ENCODE data around the gene KCNJ16.
"Not testable (repeated sequence)": the region's sequence is repeated elsewhere in the genome, so short reads cannot be mapped to it uniquely, and the experiment has no call there.

Gene KCNJ16

DNA sequence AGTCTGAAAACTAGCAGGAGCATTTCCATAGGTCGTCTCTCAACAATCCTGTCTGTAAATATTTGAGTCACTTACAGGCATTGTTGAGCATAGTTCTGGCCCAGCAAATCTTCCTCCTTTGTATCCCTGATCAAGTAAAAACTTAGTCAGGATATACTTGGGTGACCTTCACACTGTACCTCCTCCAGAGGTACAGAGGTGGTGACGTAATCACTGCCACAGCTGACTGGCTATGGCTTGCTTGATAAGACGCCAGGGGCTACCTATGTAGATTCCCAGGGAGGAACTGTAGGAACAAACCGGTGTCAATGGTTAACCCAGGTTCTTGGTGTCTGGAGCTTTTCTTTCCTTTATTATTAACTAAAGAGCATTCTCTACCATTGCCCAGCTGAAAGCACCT lies at the start of gene KCNJ16:
Gene KCNJ16, plus strand, starts transcription at position 270 of the 400 bp plus-strand sequence. CDS start 56,863 bp downstream, outside the sequence.
- no peak for DNase-seq (ENCODE audit: low read depth)

DNA sequence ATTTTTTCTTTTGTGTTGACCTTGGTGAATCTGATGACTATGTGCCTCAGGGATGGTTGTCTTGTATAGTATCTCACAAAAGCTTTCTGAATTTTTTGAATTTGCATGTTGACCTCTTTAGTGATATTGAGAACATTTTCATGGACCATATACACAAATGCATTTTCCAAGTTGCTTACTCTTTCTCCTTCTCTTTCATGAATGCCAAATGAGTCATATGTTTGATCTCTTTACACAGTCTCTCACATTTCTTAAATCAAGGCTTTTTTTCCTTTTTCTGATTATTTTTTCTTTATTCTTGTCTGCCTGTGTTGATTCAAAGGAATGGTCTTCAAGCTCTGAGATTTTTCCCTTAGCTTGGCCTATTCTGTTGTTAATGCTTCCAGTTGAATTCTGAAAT lies 46.6 kb upstream of the KCNJ16 start:
- DNase-seq (ENCODE audit: low read depth) = no peak

DNA sequence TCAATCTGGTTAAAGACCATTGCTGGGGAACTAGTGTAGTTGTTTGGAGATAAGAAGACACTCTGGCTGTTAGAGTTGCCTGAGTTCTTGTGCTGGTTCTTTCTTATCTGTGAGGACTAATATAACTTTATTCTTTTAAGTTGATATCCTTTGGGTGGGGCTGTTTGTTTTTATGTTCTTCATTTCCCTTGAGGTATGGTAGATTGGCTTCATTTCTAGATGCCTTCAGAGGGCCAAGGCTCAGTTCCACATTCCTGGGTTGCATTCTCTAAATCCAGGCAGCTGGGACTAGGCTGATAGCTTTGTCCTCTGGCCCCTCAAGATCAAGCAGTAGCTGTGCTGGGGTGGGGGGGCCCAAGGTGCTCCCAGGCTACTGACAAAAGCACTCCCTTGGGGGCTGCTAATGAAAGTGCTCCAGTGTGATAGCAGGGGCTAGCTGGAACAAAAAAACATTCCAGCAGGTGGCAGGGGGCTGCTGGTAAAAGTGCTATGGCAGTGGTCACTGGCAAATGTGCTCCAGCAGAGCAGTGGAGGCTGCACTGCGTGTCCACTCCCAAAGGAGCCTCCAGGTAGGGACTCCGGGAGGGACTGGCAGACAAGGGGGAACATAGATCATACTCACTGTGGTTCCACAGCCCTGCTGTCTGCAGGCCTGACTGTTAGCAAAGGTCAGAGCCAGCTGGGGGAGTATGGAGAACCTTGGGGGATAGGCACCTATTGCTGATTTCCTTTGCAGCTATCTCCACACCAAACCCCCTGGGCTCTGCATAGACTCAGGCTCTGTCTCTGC lies 45.9 kb upstream of the KCNJ16 start:
- DNase-seq (ENCODE audit: low read depth) = no peak

DNA sequence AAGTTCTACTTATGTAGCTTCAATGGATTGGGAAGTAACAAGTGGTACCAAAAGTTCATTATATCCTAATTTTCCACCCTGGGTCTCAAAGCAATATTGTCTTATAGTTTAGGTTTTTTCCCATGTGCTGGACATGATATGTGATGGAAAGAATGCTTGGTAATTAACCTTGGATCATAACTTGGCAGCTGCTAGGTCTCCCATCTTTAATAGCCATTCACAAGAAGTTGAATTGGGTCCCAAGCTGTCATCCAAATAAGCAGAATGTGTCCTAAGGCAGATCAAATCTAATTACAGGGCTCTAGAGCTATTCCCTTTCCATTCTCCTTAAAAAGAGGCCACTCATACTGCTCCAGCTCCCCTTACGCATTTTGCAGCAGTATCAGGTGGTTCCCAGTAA lies 44.7 kb upstream of the KCNJ16 start:
- DNase-seq (ENCODE audit: low read depth) = no peak

DNA sequence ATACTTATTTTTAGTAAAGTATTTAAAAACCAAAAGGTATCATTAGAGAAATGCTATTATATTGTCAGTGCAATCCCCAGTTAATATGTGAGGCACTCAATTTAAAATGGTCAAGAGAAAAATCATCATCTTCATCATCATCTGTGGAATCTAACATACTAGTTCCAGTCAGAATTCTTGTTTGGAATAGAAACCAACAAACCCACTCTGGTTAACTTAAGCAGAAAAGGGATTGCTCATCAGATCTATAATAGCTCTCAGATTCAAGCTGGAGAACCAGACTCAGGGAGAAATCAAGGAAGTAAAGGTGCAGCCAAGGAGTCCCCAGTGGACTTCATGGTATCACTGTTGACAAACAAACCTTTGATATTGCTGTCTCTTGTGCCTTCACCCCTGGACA lies 43.7 kb upstream of the KCNJ16 start:
- no peak for DNase-seq (ENCODE audit: low read depth)

DNA sequence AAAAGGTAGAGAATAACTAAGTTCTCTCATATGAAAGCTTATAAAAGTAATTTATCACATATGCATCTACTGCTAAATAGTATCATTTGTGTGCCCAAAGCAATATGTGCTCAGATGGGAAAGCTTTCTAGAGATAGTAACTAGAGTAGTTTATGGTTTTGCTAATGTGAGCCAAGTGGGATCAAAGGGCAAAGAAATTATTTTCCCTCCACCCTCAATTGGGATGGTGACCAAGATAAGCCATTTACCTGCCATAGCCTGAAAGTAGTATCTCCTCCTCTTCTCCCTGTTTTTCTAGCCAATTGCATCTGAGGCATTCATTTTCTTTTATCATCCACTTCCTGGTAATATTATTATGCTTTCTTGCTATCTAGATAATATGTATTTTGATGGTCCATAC lies 41.9 kb upstream of the KCNJ16 start:
- no peak for DNase-seq (ENCODE audit: low read depth)

DNA sequence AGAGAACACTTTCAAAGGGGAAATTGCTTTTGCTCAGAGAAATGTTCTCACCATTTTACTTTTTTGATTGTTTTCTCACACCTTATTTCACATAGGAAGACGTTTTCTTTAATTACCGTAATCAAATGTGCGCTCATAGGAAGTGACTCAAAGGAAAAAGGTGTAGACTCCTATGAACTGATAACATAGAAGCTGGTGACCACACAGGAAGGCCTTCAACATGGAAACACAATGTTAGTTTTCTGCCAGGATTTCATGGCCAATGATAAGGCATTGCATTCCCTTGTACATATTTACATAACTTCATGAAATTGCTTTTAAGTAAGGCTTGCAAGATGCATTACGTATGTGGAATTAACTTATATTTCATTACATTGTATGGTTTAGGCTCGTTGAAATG lies 40.9 kb upstream of the KCNJ16 start:
- DNase-seq (ENCODE audit: low read depth) = no peak

DNA sequence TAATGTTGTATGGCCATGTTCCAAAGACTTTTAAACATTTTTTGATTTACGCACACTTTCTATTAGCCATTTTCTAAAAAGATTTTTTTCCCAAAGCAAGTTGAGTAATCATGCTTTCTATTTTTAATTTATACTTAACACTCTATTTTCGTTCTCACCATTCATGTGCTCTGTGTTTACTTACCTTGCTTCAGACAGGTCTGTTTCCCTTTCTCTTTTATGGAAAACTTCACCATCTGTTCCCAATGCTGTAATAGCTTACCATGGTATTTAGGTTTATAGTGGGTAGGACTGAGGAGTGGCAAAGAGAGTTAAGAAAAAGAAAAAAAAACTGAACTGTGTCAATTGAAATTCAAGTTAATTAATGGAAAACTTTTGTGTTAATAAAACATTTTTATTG lies 37.5 kb upstream of the KCNJ16 start:
- DNase-seq (ENCODE audit: low read depth) = no peak

DNA sequence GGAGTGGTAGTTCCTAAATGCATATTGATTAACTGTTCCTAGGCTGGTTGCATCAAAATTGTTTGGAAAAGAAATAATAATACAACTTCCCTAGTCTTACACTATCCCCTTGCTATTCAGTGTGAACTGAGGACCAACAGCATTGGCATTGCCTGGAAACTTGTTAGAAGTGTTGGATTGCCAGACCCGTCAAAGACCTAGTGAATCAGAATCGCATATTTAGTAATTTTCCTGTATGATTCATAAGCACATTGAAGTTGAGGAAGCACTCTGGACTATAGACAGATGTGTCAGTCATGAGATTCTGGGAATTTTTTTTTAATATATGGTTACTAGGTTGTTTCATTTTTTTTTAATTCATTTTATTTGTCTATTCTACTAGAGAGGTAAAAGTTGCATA lies 34.7 kb upstream of the KCNJ16 start:
- DNase-seq (ENCODE audit: low read depth) = no peak

DNA sequence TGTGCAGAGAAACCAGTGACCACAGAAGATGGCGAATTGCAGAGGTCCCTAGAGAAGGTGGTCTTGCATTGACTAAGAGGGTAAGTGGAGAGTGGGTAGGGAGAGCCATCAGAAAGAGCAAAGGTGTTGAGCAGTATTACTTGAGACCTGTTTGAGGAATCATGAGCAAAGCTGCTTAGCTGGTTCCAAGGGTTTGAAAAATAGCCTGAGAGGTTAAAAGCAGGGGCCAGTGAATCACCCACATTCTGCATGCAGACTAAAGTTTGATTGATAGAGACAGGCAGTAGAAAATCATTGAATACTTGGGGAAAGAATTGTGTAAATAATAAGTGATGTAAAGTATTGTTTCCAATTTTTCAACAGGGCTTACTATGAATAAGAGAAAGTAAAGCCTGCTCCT lies 34.0 kb upstream of the KCNJ16 start:
- no peak for DNase-seq (ENCODE audit: low read depth)

DNA sequence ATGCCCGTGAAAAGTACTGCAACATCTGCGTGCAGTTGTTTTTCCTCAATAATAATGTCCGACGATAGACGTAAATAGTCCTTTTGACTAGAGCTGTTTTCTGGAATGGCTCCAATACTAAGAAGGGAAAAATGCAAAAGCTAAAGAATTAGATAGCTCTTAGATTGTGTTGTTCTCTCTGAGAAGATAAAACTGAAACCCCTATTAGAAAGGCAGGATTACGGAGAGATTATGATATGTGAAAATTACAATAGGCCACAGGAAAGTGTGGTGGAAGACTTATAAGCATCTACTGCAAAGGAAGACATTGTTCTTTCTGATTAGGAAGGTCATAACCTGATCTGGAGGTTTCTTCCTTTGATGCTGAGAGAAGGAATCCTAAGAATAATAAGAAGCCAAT lies 33.5 kb upstream of the KCNJ16 start:
- no peak for DNase-seq (ENCODE audit: low read depth)

DNA sequence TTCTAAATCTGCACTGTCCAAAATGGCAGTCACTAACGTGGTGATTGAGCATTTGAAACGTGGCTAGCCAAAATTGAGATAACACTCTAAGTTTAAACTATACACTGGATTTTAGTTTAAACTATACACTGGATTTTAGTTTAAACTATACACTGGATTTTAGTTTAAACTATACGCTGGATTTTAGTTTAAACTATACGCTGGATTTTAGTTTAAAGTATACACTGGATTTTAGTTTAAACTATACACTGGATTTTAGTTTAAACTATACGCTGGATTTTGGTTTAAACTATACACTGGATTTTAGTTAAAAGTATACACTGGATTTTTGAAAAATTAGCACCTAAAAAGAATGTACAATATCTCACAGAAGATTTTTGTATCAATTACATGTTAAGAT lies 29.2 kb upstream of the KCNJ16 start:
- DNase-seq (ENCODE audit: low read depth) = not testable (repeated sequence)

DNA sequence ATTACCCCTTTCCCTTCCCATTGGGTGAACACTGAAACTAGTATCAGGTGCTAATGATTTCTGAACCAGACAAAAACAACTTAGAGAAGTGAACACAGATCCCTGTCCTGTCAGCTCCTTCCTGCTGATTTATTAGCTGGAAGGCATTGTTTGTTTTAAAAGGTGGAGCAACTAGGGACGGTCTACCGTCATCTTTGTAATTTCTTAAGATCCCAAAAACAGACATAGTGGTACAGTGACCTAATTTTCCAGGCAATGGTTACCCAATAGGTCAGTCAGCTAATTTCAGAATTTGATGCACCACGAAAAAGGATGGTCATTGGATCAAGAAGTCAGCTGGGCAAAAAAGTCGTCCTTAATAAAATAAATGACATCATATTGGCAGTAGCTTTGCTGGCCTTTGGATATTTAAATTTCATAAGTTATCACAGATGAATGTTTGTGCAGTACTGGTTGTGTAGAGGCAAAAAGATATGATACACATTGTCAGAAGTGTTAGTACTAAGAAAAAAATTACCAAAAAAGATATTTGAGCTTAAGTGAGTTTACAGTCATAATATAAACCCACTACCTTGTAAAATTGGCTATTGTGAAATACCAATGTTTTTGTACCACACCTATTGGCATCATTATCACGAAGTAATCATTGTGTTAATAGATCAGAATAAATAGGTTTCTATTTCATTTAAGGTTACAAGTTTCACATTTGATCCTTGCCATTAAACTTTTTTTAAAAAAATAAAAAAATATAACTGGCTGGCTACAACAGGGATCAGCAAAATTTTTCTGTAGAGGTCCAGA lies 27.2 kb upstream of the KCNJ16 start:
- no peak for DNase-seq (ENCODE audit: low read depth)

DNA sequence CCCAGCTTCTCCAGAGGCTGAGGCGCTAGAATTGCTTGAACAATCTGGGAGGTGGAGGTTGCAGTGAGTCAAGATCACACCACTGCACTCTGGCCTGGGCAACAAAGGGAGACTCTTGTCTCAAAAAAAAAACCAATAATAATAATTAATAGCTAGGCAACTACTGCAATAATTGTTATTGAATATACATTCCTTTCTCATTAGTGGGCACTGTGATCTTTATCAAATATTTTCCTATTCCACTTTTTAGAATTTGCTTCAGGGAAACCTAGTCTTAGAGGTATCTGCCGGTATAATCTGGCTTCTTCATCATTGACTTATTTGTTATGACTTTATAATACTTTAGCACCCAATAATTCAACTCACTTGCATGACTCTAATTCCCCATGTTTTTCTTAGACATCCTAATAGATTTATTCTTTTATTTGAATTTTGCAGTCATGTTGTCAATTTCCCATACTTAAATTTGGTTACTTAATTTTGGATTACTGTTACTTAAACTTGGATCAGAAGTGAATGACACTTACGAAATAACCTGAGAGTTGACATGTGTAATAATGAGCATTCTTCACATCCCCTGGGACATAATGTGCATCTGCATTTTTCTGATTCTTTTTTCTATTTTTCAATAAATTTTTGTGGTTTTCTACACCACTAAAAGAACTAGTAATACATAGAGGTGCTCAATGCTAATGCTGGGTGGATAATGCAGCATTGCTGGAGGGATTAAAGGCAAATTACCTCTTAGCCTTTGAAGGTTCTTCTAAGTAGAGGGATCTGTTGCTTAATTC lies 25.0 kb upstream of the KCNJ16 start:
- no peak for DNase-seq (ENCODE audit: low read depth)

DNA sequence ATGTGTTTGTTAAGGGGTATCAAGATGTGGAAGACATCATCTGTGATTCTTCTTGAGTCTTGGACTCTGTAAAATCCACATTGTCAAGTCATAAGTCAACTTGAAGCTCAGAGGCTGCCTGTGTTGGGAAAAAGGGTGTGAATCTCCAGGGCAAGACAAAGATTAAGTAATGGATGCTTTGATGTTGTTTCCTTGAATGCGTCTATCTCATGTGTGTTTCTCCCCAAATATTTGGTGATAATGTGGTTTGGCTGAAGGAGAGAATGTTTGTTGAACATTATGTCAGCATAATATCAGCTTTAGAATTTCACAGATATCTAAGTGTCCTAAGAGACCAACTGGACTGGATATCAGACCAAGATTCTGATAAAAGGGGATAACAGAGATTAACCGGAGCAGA lies 24.1 kb upstream of the KCNJ16 start:
- DNase-seq (ENCODE audit: low read depth) = no peak

DNA sequence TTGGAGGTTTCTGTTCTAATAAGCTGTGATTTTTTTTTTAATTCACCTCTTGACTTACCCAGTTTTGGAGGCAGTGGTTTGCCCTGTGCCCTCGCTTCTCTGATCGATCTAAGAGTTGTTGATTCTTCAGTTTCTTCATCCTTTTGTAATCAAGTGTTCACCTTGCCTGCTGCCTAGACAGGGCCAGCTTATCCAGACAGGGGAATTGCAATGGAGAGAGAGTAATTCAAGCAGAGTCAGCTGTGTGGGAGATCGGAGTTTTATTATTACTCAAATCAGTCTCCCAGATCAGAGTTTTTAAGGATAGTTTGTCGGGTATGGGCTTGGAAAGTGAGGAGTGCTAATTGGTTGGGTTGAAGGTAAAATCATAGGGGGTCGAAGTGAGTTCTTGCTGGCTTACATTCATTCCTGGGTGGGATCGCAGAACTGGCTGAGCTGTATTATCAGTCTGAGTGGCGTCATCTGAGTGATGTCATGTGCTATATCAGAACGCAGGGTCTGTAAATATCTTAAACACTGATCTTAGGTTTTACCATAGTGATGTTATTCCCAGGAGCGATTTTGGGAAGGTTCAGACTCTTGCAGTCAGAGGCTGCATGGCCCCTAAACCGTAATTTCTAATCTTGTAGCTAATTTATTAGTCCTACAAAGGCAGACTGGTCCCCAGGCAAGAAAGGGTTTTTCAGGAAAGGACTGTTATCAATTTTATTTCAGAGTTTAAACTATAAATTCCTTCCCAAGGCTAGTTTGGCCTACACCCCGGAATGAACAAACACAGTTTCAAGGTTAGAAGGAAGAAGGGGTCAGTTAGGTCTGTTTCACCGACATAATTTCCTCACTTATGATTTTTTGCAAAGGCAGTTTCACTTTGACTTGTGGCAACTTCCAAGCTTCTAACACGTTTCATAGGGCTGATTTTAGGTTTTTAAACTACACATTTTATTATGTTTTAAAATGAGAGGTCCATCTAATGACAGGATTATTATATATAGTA lies 21.5 kb upstream of the KCNJ16 start:
- DNase-seq (ENCODE audit: low read depth) = no peak

DNA sequence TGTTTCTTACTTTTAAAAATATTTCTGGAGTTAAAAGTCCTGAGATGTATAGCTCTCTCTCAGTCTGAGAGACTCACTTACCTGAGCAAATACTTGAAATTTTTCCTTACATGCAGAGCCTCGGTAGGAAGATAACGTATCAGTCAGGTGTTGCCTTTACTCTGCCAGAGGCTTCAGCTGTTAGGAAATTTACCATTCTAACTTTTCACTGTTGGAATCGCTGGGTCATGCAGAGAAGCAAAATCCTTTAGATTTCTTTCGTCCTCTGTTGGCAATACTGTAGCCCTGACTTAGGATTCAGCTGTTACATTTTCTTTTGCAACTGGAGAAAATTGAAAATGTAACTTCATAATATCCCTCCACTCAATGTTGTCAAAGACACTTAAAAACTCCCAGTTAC lies 20.0 kb upstream of the KCNJ16 start:
- no peak for DNase-seq (ENCODE audit: low read depth)

DNA sequence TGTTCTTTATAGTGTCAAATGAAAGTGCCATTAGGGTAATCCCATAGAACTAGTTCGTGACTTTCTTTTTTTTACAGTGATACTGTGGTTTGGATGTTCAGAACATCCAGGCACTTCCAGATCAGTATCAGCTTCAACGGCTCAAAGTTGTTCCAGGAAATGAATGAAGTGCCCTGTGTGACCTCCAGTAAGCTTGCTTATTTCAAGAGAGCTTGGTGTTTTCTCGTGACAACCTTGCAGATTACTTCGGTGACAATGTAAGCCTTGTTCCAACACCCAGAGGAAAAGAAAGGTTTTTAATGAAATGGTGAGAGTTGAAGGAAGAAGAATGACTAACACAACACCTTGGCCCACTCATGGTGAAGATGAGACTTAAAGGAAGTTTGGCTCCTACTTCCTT lies 16.0 kb upstream of the KCNJ16 start:
- no peak for DNase-seq (ENCODE audit: low read depth)

DNA sequence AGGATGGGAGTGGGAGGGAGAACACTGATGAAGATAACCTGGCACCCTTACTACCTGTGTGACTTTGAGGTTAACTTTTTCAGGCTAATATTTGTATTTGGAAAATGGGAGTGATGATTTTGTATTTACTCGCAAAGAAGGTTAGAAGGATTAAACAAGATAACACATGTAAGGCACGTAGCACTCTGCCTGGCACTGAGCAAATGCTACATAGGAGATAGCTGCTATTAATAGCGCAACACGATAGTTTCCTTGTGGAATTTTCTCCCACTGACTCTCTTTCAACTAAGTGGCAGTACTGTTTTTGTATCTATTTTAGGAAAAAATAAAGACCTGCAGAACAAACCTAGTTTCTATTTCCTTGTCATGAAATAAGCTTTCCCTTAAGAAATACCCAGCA lies 15.4 kb upstream of the KCNJ16 start:
- DNase-seq (ENCODE audit: low read depth) = no peak

DNA sequence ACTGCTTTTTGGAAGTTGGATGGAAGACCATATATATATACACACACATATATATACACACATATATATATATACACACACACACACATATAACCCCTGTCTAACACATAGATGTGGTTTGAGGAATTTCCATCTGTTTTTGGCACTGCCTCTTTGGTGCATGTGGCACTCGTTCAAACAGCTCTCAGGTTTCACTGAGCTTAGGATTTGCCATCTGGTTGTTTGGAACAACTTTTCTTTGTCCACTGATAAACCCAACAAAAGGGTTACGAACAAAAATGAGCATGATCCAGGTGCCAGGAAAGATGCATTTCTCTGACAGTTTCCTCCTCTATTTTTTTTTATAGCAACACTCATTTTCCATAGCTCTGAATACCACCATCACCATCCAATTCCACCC lies 14.6 kb upstream of the KCNJ16 start:
- no peak for DNase-seq (ENCODE audit: low read depth)

DNA sequence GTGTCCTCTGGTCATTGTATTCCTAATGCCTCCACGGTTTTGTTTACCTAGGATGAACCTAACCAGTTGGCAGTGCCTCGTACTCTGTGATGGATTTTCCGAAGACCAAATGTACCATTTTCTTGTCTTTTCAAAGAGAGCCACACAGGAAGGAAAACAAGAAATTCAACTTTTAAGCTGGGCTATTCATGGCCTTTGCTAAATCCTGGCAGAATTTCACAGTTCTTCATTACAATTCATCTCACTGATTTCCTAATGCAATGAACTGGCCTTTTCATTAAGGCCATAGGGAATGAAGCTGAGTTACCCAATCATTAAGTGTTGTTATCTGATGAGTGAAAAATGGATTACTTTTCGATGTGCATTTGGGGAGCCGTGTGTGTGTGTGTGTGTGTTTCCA lies 7.9 kb upstream of the KCNJ16 start:
- DNase-seq (ENCODE audit: low read depth) = no peak

All from stimulated activated CD8-positive, alpha-beta memory T cell treated with anti-CD3 and anti-CD28 coated beads, Interleukin-15, amount 100 ng/mL, for 24 hours (primary cell).